Subcutaneous preadipocyte (primary cell): Measurements from ENCODE around the gene TMEM8B. TPM values are rescaled to one million over a fixed set of nuclear protein-coding genes. Genes with fewer than 3 reads are reported as not detected.

Source experiments
- small RNA-seq: library from RNA; depleted of rRNA; stranded (forward); fragments of <200 nt; gene quantifications from one replicate; pipeline ENCODE3, GENCODE V24; 2012
- total RNA-seq: library from RNA; depleted of rRNA; stranded (reverse); fragments of >200 nt; gene quantifications from 2 replicates; pipeline ENCODE4 v1.2.3, GENCODE V29; 2012

Gene TMEM8B
- total RNA-seq, result 1.6 and 2.2 TPM in 2 replicates

GRCh38 chr9:35829084-35829763 is at the start of gene TMEM8B:
Gene TMEM8B, plus strand, starts transcription at chr9:35829228. Its CDS starts 220 bp downstream, at chr9:35829448.

GRCh38 chr9:35791297-35791921 is 37.6 kb upstream of the TMEM8B start, which contains the start of gene NPR2:
Gene NPR2, plus strand, starts transcription at chr9:35791591. Its CDS starts 818 bp downstream, at chr9:35792409.

GRCh38 chr9:35812025-35812602 is 16.9 kb upstream of the TMEM8B start, which contains the start of gene SPAG8:
Gene SPAG8, minus strand, starts transcription at chr9:35812262. Its CDS starts 115 bp downstream, at chr9:35812147.

GRCh38 chr9:35814841-35815543 is 14.0 kb upstream of the TMEM8B start, which contains the start of gene HINT2:
Gene HINT2, minus strand, starts transcription at chr9:35815042. Its CDS starts 63 bp downstream, at chr9:35814979.

GRCh38 chr9:35828716-35829083 is 328 bp upstream of the TMEM8B start, which contains the start of gene FAM221B:
Gene FAM221B, minus strand, starts transcription at chr9:35828732. Its CDS starts 2,571 bp downstream, at chr9:35826161.

GRCh38 chr9:35870351-35870923 is 41.4 kb downstream of the TMEM8B start, which contains the start of gene OR13J1:
Gene OR13J1, minus strand, starts transcription at chr9:35870401. Its CDS starts 0 bp downstream, at chr9:35870401.

GRCh38 chr9:35905912-35906679 is 77.1 kb downstream of the TMEM8B start, which contains the start of gene HRCT1:
Gene HRCT1, plus strand, starts transcription at chr9:35906202. Its CDS starts 86 bp downstream, at chr9:35906288.

GRCh38 chr9:35909274-35909673 is 80.2 kb downstream of the TMEM8B start, which contains the start of gene SPAAR:
Gene SPAAR, plus strand, starts transcription at chr9:35909490. Its CDS starts 974 bp downstream, at chr9:35910464.

Small RNAs within 50 kb of the gene (small RNA-seq; reads per million reads assigned to genes)
- gene HINT2, result 0.49 reads per million, percentile 29 among the genes with 10 or more reads in this experiment

Other genes with a start within 250 kb of the TMEM8B start
- 10.9 and 11.8 TPM in 2 replicates for gene TESK1, start 224.0 kb upstream of the TMEM8B start, total RNA-seq
- 1.6 and 4.4 TPM in 2 replicates for gene CD72, start 210.8 kb upstream of the TMEM8B start, total RNA-seq
- 1.1 TPM in 1 of 2 replicates, not detected in the other for gene SIT1, start 178.3 kb upstream of the TMEM8B start, total RNA-seq
- gene RMRP, start 171.2 kb upstream of the TMEM8B start, total RNA-seq, result 167,582 and 231,316 TPM in 2 replicates
- 9.6 and 13.6 TPM in 2 replicates for gene CCDC107, start 170.9 kb upstream of the TMEM8B start, total RNA-seq
- gene ARHGEF39, start 164.0 kb upstream of the TMEM8B start, total RNA-seq, result 1.5 and 5.5 TPM in 2 replicates
- gene CA9, start 155.3 kb upstream of the TMEM8B start, total RNA-seq, result 0.20 and 1.1 TPM in 2 replicates
- gene TPM2, start 139.3 kb upstream of the TMEM8B start, total RNA-seq, result 338 and 431 TPM in 2 replicates
- gene TLN1, start 97.0 kb upstream of the TMEM8B start, total RNA-seq, result 248 and 253 TPM in 2 replicates
- gene CREB3, start 96.6 kb upstream of the TMEM8B start, total RNA-seq, result 36.7 and 39.9 TPM in 2 replicates
- 23.1 and 31.1 TPM in 2 replicates for gene GBA2, start 80.0 kb upstream of the TMEM8B start, total RNA-seq
- gene RGP1, start 79.9 kb upstream of the TMEM8B start, total RNA-seq, result 9.2 and 14.3 TPM in 2 replicates
- gene MSMP, start 75.0 kb upstream of the TMEM8B start, total RNA-seq, result not detected in 2 replicates
- 21.3 and 26.5 TPM in 2 replicates for gene NPR2, start 37.6 kb upstream of the TMEM8B start, total RNA-seq
- gene SPAG8, start 17.0 kb upstream of the TMEM8B start, total RNA-seq, result 0.73 and 2.2 TPM in 2 replicates
- 19.4 and 23.9 TPM in 2 replicates for gene HINT2, start 14.2 kb upstream of the TMEM8B start, total RNA-seq
- not detected in 2 replicates for gene FAM221B, start 496 bp upstream of the TMEM8B start, total RNA-seq
- gene OR13J1, start 41.2 kb downstream of the TMEM8B start, total RNA-seq, result not detected in 2 replicates
- 1.4 and 1.8 TPM in 2 replicates for gene HRCT1, start 77.0 kb downstream of the TMEM8B start, total RNA-seq
- 0.20 and 0.37 TPM in 2 replicates for gene SPAAR, start 80.3 kb downstream of the TMEM8B start, total RNA-seq
- 0.37 TPM in 1 of 2 replicates, not detected in the other for gene OR2S2, start 128.9 kb downstream of the TMEM8B start, total RNA-seq
- 32.8 and 45.6 TPM in 2 replicates for gene RECK, start 207.7 kb downstream of the TMEM8B start, total RNA-seq